Thoracic aorta (tissue), 2 donors: Measurements from ENCODE around the gene NUP210. TPM values are rescaled to one million over a fixed set of nuclear protein-coding genes. Genes with fewer than 3 reads are reported as not detected.

Experiments
- ATAC-seq: fragments of 150-250 bp; one replicate; pipeline ENCODE4 v1.8.0; 2017; ENCODE audit warnings: low read depth; ENCODE audit not compliant: insufficient number of reproducible peaks, low FRiP score
- DNase-seq: peaks from one replicate; pipeline ENCODE4 v3.0.0-alpha.2; 2020; ENCODE audit warnings: low spot score
- H3K27ac ChIP-seq, 2 donors: fragments of 200-600 bp; sonication (generic); 1 replicate in 1 of 2; 2 replicates in 1 of 2; pipeline ENCODE4 v1.5.1; 2016; ENCODE audit warnings: mild to moderate bottlenecking in 2 of 2, moderate library complexity in 2 of 2
- H3K27me3 ChIP-seq: fragments of 200-600 bp; sonication (generic); replicated peaks from 2 replicates; pipeline ENCODE4 v1.6.0; 2016; ENCODE audit warnings: mild to moderate bottlenecking; ENCODE audit not compliant: insufficient read depth
- H3K36me3 ChIP-seq: fragments of 200-600 bp; sonication (generic); one replicate; pipeline ENCODE4 v1.5.1; 2016
- H3K4me1 ChIP-seq, 2 donors: fragments of 200-600 bp; sonication (generic); 1 replicate in 1 of 2; 2 replicates in 1 of 2; pipeline versions ENCODE4 v1.5.1 to v1.6.0; 2016; ENCODE audit warnings: low read depth in 2 of 2, mild to moderate bottlenecking in 1 of 2; ENCODE audit not compliant: control insufficient read depth in 1 of 2
- H3K4me3 ChIP-seq: fragments of 200-600 bp; sonication (generic); 2 replicates; pipeline ENCODE4 v1.5.1; 2016; ENCODE audit warnings: mild to moderate bottlenecking
- H3K9me3 ChIP-seq: fragments of 200-600 bp; sonication (generic); 2 replicates; pipeline ENCODE4 v1.5.1; 2016
- total RNA-seq, 2 donors: library from RNA; depleted of rRNA; stranded (reverse); fragments of >200 nt; gene quantifications; one replicate each; pipeline versions ENCODE4 v1.1.0 to v1.2.3, GENCODE V29; 2016
- TF ChIP-seq, protein P1 (sequence below): fragments of 200-600 bp; sonication (generic); IDR thresholded peaks from one replicate; pipeline ENCODE4 v1.5.1; 2019; ENCODE audit warnings: antibody characterized with exemption

NUP210 gene
- total RNA-seq, 2 donors from 2014 or later = 3.7 to 4.3 TPM

GRCh38 chr3:13333236-13333897 is 86.8 kb downstream of the NUP210 start:
- Histone ChIP-seq H3K27me3 (no peaks in the 10 kb centered on the region), H3K36me3 (no peaks in the 10 kb centered on the region), H3K9me3 (no peaks in the 10 kb centered on the region), H3K27ac (no peak overlapping the region), H3K4me1 (no peaks in the 10 kb centered on the region), H3K4me3 (no peak overlapping the region)
- ATAC-seq = no peak
- no peak for DNase-seq
- TF ChIP-seq, protein P1, sequence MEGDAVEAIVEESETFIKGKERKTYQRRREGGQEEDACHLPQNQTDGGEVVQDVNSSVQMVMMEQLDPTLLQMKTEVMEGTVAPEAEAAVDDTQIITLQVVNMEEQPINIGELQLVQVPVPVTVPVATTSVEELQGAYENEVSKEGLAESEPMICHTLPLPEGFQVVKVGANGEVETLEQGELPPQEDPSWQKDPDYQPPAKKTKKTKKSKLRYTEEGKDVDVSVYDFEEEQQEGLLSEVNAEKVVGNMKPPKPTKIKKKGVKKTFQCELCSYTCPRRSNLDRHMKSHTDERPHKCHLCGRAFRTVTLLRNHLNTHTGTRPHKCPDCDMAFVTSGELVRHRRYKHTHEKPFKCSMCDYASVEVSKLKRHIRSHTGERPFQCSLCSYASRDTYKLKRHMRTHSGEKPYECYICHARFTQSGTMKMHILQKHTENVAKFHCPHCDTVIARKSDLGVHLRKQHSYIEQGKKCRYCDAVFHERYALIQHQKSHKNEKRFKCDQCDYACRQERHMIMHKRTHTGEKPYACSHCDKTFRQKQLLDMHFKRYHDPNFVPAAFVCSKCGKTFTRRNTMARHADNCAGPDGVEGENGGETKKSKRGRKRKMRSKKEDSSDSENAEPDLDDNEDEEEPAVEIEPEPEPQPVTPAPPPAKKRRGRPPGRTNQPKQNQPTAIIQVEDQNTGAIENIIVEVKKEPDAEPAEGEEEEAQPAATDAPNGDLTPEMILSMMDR = no peak

- Histone ChIP-seq H3K4me1 (no peaks in the 10 kb centered on the region), H3K36me3 (no peaks in the 10 kb centered on the region), H3K27ac (no peak overlapping the region), H3K9me3 (no peaks in the 10 kb centered on the region), H3K4me3 (no peak overlapping the region), H3K27me3 (no peaks in the 10 kb centered on the region)
- TF ChIP-seq, protein P1 = no peak
- DNase-seq (no peak), ATAC-seq (no peak)
These were observed 87.4 kb downstream of the NUP210 start for GRCh38 chr3:13332740-13333139.

- no peaks in the 10 kb centered on the region for H3K4me1 ChIP-seq
- no peak for ATAC-seq
- no peak overlapping the region for H3K27ac ChIP-seq
- DNase-seq = no peak
- no peak overlapping the region for H3K4me3 ChIP-seq
- H3K27me3 ChIP-seq = no peaks in the 10 kb centered on the region
- H3K9me3 ChIP-seq = no peaks in the 10 kb centered on the region
- no peaks in the 10 kb centered on the region for H3K36me3 ChIP-seq
- TF ChIP-seq, protein P1 = no peak
These were observed 88.0 kb downstream of the NUP210 start for GRCh38 chr3:13332158-13332557.

- Histone ChIP-seq H3K4me1 (no peaks in the 10 kb centered on the region), H3K9me3 (no peaks in the 10 kb centered on the region), H3K4me3 (no peak overlapping the region), H3K27ac (no peak overlapping the region), H3K27me3 (no peaks in the 10 kb centered on the region), H3K36me3 (no peaks in the 10 kb centered on the region)
- ATAC-seq (no peak), DNase-seq (no peak)
- TF ChIP-seq, protein P1 = no peak
These were observed 90.4 kb downstream of the NUP210 start for GRCh38 chr3:13329746-13330145.

DNA sequence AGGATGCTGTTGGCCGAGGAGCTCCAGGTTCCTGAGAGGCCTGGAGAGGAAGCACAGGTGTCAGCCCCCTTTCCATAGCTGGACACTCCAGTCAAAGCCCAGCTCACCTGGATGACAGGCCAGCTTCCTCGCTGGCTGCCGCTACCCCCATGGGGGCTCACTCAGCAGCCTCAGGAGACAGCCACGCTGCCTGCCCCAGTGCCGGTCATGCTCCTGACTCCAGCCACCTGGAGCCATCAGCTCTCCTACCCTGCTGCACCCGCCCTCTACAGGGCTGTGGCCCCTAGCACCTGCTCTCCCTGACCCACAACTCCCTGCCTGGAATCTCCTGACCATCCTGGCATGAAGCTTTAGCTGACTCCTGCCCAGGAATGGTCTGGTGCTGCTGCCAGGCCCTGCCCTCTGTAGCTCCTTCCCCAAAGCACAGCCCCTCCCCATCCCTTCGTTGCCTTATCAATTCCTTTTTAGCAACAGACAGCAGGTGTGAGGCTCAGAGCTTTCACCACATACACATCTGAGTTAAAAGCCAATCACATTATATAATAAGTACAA is 94.2 kb downstream of the NUP210 start:
- Histone ChIP-seq H3K27me3 (no peaks in the 10 kb centered on the region), H3K4me3 (no peak overlapping the region), H3K4me1 (no peaks in the 10 kb centered on the region), H3K9me3 (no peaks in the 10 kb centered on the region), H3K27ac (no peak overlapping the region), H3K36me3 (no peaks in the 10 kb centered on the region)
- ATAC-seq = no peak
- TF ChIP-seq, protein P1 = no peak
- no peak for DNase-seq
